HepG2 (cell line): ENCODE data around the gene SFXN5. TPM values are rescaled to one million over a fixed set of nuclear protein-coding genes. Genes with fewer than 3 reads are reported as not detected.

ENCODE experiments used
- ATAC-seq: fragments of 200-7000 bp; cut with Tn5 transposase; 3 replicates; pipeline ENCODE4 v1.9.1; 2020; ENCODE audit warnings: mild to moderate bottlenecking, moderate library complexity
- BruUV-seq: library from RNA; stranded (reverse); fragments of 400-500 nt; replicated peaks from 2 replicates; lab custom pipeline; 2021; lab: Mats Ljungman, UMichigan
- CTCF ChIA-PET: fragments of 300-600 bp; formaldehyde crosslinking; extraction: SDS; loops from one replicate; lab custom pipeline; 2021; ENCODE audit warnings: low total read pairs, inconsistent platforms, low intra/inter-chr PET ratio; lab: Yijun Ruan, JAX
- POLR2A ChIA-PET: fragments of 350-600 bp; sonication (Branson Sonifier 250); formaldehyde crosslinking; loops from one replicate; lab custom pipeline; 2020; ENCODE audit warnings: antibody characterized with exemption, inconsistent platforms; lab: Yijun Ruan, JAX
- DNase-seq: peaks from one replicate; pipeline ENCODE4 v3.0.0-alpha.2; 2015; ENCODE audit warnings: low spot score
- FAIRE-seq: peaks from 3 replicates; lab custom pipeline; 2011; peaks lifted over from hg19 to GRCh38; lab: Jason Lieb, UNC
- H2AFZ ChIP-seq: one replicate; pipeline ENCODE4 v1.6.1; 2011; ENCODE audit warnings: low read length, inconsistent platforms
- H3K27ac ChIP-seq: fragments of 300-600 bp; 3 replicates; pipeline ENCODE4 v1.8.0; 2011; ENCODE audit warnings: mixed run types, mild to moderate bottlenecking, mixed read lengths, low read length, inconsistent platforms; ENCODE audit not compliant: insufficient read depth; ENCODE audit errors: extremely low read length
- H3K27me3 ChIP-seq, 2 experiments: fragments of 200-600 bp in 1 of 2; 2 replicates in 1 of 2; 3 replicates in 1 of 2; pipeline versions ENCODE4 v1.6.0 to v1.8.0; 2011; ENCODE audit warnings: low read length in 2 of 2, mild to moderate bottlenecking in 2 of 2, moderate library complexity in 2 of 2, inconsistent platforms in 1 of 2; ENCODE audit not compliant: insufficient read depth in 2 of 2, control insufficient read depth in 1 of 2
- H3K36me3 ChIP-seq, 2 experiments: fragments of 200-600 bp in 1 of 2; replicated peaks in 1 of 2; 2 replicates in 1 of 2; 3 replicates in 1 of 2; pipeline versions ENCODE4 v1.5.1 to v1.8.0; 2011; ENCODE audit warnings: low read length in 2 of 2, inconsistent platforms in 1 of 2; ENCODE audit not compliant: insufficient read depth in 2 of 2, control insufficient read depth in 1 of 2
- H3K4me1 ChIP-seq: 2 replicates; pipeline ENCODE4 v1.5.1; 2012; ENCODE audit warnings: low read length, inconsistent platforms; ENCODE audit not compliant: insufficient read depth
- H3K4me2 ChIP-seq: 2 replicates; pipeline ENCODE4 v1.6.0; 2011; ENCODE audit warnings: low read depth, low read length, inconsistent platforms
- H3K4me3 ChIP-seq, 3 experiments: fragments of 200-600 bp in 1 of 3; sonication (generic), shearing (Covaris generic) in 1 of 3; replicated peaks in 1 of 3; 2 replicates each; pipeline ENCODE4 v1.5.1; 2011 to 2016; ENCODE audit warnings: low read length in 3 of 3, inconsistent platforms in 2 of 3, low read depth in 2 of 3, mild to moderate bottlenecking in 2 of 3, control low read depth in 1 of 3, mixed read lengths in 1 of 3; ENCODE audit not compliant: insufficient read depth in 1 of 3
- H3K79me2 ChIP-seq: one replicate; pipeline ENCODE4 v1.6.1; 2011; ENCODE audit warnings: low read length, inconsistent platforms; ENCODE audit not compliant: insufficient read depth
- H3K9ac ChIP-seq: 2 replicates; pipeline ENCODE4 v1.6.0; 2011; ENCODE audit warnings: mild to moderate bottlenecking, low read depth, low read length, inconsistent platforms; ENCODE audit not compliant: insufficient read depth
- H3K9me3 ChIP-seq: 2 replicates; pipeline ENCODE4 v1.5.1; 2012; ENCODE audit warnings: mild to moderate bottlenecking, low read length
- H4K20me1 ChIP-seq: 2 replicates; pipeline ENCODE4 v1.6.0; 2011; ENCODE audit warnings: inconsistent platforms, mild to moderate bottlenecking, low read length, moderate library complexity; ENCODE audit not compliant: insufficient read depth
- FOXC1 ChIP-seq: sonication (generic); formaldehyde crosslinking; IDR thresholded peaks from 2 replicates; pipeline ENCODE4 v1.8.0; 2022; ENCODE audit warnings: mild to moderate bottlenecking, missing genetic modification reagents, borderline replicate concordance
- RBFOX2 ChIP-seq: fragments of 200-400 bp; formaldehyde crosslinking; IDR thresholded peaks from 2 replicates; pipeline ENCODE4 v1.6.1; 2017; ENCODE audit warnings: low read depth, mild to moderate bottlenecking, low read length
- TEAD3 ChIP-seq: optimal IDR thresholded peaks from 2 replicates; pipeline ENCODE3; 2016; ENCODE audit warnings: borderline replicate concordance
- WGBS: methylation state at CpG from one replicate; pipeline ENCODE4 v1.1.6; 2017; ENCODE audit warnings: low lambda C conversion rate; 5-methylcytosine and 5-hydroxymethylcytosine counted together
- in situ Hi-C: cut with HindIII; loops from 2 replicates; pipeline ENCODE4 v1.10.0; 2017; ENCODE audit warnings: low pct_unique_long_range_greater_than_20kb; ENCODE audit not compliant: extremely low pct_ligation_motif_present
- intact Hi-C: fragments of 100-400 bp; cut with micrococcal nuclease; formaldehyde crosslinking; loops from one replicate; pipeline ENCODE4 v1.10.0; 2022; ENCODE audit not compliant: unreplicated experiment
- polyA plus RNA-seq, 8 experiments: library from polyadenylated mRNA; depleted of rRNA in 3 of 8; stranded (reverse) in 7 of 8; unstranded in 1 of 8; fragments of >200 nt; fragmentation: Illumina TruSeq in 4 of 8; extraction: Trizol in 4 of 8; gene quantifications; 2 replicates each; pipeline versions ENCODE4 v1.2.1 to v1.2.3, GENCODE V29; 2011 to 2016; ENCODE audit warnings: low read depth in 4 of 8, missing spikeins in 1 of 8, mixed read lengths in 1 of 8; ENCODE audit not compliant: insufficient read depth in 1 of 8
- total RNA-seq, 5 experiments: library from RNA; depleted of rRNA; stranded (reverse); fragments of >200 nt; fragmentation: Illumina TruSeq; extraction: Trizol; gene quantifications; 2 replicates each; pipeline ENCODE4 v1.2.3, GENCODE V29; 2016; ENCODE audit warnings: low read depth in 1 of 5
- TF ChIP-seq, protein P1 (sequence below): sonication (generic); formaldehyde crosslinking; IDR thresholded peaks from 2 replicates; pipeline ENCODE4 v1.5.0; 2020; ENCODE audit warnings: missing genetic modification reagents, mild to moderate bottlenecking, borderline replicate concordance
- TF ChIP-seq, protein P2 (sequence below): IDR thresholded peaks from 2 replicates; pipeline ENCODE4 v1.6.1; 2018; ENCODE audit warnings: missing genetic modification reagents
- TF ChIP-seq, protein P3 (sequence below): sonication (generic); formaldehyde crosslinking; IDR thresholded peaks from 2 replicates; pipeline ENCODE4 v1.4.0; 2020; ENCODE audit warnings: missing genetic modification reagents, borderline replicate concordance
- TF ChIP-seq, protein P4 (sequence below): sonication (generic); formaldehyde crosslinking; IDR thresholded peaks from 2 replicates; pipeline ENCODE4 v1.8.0; 2022; ENCODE audit warnings: missing genetic modification reagents, mild to moderate bottlenecking, borderline replicate concordance

SFXN5 gene
- total and polyA plus RNA-seq, 2 of the 13 experiments (the other 11 are each of a cell fraction or from before 2014, with no cell fraction given): 34.9 to 37.4 TPM

DNA sequence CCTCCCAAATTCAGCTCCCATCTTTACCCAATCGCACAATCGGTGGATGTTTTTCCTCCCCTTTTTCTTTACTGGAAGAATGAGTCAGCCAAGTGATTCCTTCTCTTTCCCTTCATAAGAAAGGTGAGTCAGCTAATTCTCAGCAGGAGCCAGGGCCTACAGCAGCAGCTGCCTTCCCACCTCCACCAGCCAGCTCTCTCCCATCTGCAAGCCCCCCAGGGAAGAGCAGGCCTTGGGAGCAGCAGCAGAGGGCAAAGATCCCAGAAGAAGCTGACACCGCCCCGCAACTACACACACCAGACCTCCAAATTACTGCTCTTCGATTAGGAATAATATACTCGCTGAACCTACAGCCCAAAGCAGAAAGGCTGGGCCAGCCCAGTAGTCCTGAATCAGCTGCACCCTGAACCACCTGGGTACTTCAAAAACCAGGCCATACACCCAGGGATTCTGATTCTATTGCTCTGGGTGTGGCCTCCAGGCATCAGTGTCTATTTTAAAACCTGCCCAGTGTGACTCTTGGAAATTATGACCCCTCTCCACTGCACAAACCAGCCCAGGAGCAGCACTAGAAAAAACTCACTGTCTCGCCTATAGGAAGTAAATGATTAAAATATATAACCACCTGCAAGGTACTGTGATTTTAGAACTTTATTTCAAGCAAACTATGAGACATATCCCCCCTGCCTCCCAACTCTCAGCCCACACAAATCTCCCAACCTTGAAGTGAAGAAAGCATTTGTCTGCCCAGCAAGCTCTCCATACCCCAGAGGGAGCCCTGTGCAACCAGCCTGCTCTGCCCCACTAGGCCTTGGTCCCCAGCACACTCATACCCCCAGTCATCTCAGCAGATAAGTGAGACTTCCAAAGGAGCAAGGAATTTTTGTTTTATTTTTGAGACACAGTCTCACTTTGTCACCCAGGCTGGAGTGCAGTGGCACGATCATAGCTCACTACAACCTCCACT lies 7.3 kb downstream of the SFXN5 start (continued):
- TF ChIP-seq, protein P1, sequence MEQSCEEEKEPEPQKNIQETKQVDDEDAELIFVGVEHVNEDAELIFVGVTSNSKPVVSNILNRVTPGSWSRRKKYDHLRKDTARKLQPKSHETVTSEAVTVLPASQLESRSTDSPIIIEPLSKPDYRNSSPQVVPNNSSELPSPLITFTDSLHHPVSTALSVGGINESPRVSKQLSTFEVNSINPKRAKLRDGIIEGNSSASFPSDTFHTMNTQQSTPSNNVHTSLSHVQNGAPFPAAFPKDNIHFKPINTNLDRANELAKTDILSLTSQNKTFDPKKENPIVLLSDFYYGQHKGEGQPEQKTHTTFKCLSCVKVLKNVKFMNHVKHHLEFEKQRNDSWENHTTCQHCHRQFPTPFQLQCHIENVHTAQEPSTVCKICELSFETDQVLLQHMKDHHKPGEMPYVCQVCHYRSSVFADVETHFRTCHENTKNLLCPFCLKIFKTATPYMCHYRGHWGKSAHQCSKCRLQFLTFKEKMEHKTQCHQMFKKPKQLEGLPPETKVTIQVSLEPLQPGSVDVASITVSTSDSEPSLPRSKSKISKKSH (CRISPR knock-in tag): no peak
- TF ChIP-seq RBFOX2: no peak
- TF ChIP-seq, all 625 proteins: peak for 3

- Histone ChIP-seq H3K36me3 (peaks cover 4 to 12% of the 10 kb centered on the region in 2 experiments; a peak in 3 of 5 replicates), H3K4me2 (no peak overlapping the region), H3K4me1 (peaks cover 49% of the 10 kb centered on the region), H2AFZ (no peak overlapping the region), H3K27ac (no peak overlapping the region), H3K9ac (no peak overlapping the region), H4K20me1 (peaks cover 7% of the 10 kb centered on the region; the same call in 1 of the 2 replicates), H3K79me2 (peaks cover 83% of the 10 kb centered on the region), H3K4me3 (no peak overlapping the region), H3K9me3 (no peaks in the 10 kb centered on the region), H3K27me3 (no peaks in the 10 kb centered on the region)
- no peak for DNase-seq
- ChIA-PET CTCF (no interaction called here), POLR2A (interaction anchor here (1.2 to 1.5 kb wide), 2 partner anchors 8 to 63 kb away, joined by 3 to 4 read pairs; partner anchors contain the start of gene SFXN5)
- TF ChIP-seq, protein P2, sequence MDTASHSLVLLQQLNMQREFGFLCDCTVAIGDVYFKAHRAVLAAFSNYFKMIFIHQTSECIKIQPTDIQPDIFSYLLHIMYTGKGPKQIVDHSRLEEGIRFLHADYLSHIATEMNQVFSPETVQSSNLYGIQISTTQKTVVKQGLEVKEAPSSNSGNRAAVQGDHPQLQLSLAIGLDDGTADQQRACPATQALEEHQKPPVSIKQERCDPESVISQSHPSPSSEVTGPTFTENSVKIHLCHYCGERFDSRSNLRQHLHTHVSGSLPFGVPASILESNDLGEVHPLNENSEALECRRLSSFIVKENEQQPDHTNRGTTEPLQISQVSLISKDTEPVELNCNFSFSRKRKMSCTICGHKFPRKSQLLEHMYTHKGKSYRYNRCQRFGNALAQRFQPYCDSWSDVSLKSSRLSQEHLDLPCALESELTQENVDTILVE (CRISPR knock-in tag): no peak
- TF ChIP-seq, protein P3, sequence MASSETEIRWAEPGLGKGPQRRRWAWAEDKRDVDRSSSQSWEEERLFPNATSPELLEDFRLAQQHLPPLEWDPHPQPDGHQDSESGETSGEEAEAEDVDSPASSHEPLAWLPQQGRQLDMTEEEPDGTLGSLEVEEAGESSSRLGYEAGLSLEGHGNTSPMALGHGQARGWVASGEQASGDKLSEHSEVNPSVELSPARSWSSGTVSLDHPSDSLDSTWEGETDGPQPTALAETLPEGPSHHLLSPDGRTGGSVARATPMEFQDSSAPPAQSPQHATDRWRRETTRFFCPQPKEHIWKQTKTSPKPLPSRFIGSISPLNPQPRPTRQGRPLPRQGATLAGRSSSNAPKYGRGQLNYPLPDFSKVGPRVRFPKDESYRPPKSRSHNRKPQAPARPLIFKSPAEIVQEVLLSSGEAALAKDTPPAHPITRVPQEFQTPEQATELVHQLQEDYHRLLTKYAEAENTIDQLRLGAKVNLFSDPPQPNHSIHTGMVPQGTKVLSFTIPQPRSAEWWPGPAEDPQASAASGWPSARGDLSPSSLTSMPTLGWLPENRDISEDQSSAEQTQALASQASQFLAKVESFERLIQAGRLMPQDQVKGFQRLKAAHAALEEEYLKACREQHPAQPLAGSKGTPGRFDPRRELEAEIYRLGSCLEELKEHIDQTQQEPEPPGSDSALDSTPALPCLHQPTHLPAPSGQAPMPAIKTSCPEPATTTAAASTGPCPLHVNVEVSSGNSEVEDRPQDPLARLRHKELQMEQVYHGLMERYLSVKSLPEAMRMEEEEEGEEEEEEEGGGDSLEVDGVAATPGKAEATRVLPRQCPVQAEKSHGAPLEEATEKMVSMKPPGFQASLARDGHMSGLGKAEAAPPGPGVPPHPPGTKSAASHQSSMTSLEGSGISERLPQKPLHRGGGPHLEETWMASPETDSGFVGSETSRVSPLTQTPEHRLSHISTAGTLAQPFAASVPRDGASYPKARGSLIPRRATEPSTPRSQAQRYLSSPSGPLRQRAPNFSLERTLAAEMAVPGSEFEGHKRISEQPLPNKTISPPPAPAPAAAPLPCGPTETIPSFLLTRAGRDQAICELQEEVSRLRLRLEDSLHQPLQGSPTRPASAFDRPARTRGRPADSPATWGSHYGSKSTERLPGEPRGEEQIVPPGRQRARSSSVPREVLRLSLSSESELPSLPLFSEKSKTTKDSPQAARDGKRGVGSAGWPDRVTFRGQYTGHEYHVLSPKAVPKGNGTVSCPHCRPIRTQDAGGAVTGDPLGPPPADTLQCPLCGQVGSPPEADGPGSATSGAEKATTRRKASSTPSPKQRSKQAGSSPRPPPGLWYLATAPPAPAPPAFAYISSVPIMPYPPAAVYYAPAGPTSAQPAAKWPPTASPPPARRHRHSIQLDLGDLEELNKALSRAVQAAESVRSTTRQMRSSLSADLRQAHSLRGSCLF (CRISPR knock-in tag): no peak
- no peak for TF ChIP-seq FOXC1 (CRISPR knock-in tag)
- no peak for TF ChIP-seq TEAD3 (CRISPR knock-in tag)
- TF ChIP-seq, protein P4, sequence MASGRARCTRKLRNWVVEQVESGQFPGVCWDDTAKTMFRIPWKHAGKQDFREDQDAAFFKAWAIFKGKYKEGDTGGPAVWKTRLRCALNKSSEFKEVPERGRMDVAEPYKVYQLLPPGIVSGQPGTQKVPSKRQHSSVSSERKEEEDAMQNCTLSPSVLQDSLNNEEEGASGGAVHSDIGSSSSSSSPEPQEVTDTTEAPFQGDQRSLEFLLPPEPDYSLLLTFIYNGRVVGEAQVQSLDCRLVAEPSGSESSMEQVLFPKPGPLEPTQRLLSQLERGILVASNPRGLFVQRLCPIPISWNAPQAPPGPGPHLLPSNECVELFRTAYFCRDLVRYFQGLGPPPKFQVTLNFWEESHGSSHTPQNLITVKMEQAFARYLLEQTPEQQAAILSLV: no peak
- no peak for ATAC-seq
- intact Hi-C loops: no loop called here
- WGBS: 88% methylated on average over 4 of the region's 4 CpGs
- in situ Hi-C loops: no loop called here
- BruUV-seq: no TSS peak
- FAIRE-seq: no peak
Observed at GRCh38 chr2:73063472-73063871, 8.0 kb downstream of the SFXN5 start.
